Measurements from ENCODE around the gene DHX40.
"Not testable (repeated sequence)": the region's sequence is repeated elsewhere in the genome, so short reads cannot be mapped to it uniquely, and the experiment has no call there.

Gene DHX40

GRCh38 chr17:59651346-59651745 lies 85.9 kb downstream of the DHX40 start:
- peaks cover 95% of the 10 kb centered on the region for H3K36me3 ChIP-seq (ENCODE audit: insufficient read depth, low read length)
- H3K27me3 ChIP-seq (ENCODE audit: insufficient read depth, low read length) = no peaks in the 10 kb centered on the region
- no peaks in the 10 kb centered on the region for H4K20me1 ChIP-seq (ENCODE audit: insufficient read depth, low read length)
- no peak overlapping the region for H3K4me2 ChIP-seq (ENCODE audit: low read length)
- H3K9me3 ChIP-seq (ENCODE audit: low read length) = 0 out of 2 replicates have a peak, but pooled peaks cover 3% of the 10 kb centered on the region
- H3K9ac ChIP-seq (ENCODE audit: low read length) = no peak overlapping the region
- H2AFZ ChIP-seq (ENCODE audit: low read length) = no peak overlapping the region
- H3K79me2 ChIP-seq (ENCODE audit: insufficient read depth, low read length) = peaks cover 9% of the 10 kb centered on the region
- no peaks in the 10 kb centered on the region for H3K4me1 ChIP-seq (ENCODE audit: insufficient read depth, low read length, severe bottlenecking)
- no peak overlapping the region for H3K27ac ChIP-seq (ENCODE audit: low read depth, low read length, poor library complexity, severe bottlenecking)
- H3K4me3 ChIP-seq (ENCODE audit: low read depth, low read length, poor library complexity, severe bottlenecking) = no peak overlapping the region
- TF ChIP-seq, protein P1, sequence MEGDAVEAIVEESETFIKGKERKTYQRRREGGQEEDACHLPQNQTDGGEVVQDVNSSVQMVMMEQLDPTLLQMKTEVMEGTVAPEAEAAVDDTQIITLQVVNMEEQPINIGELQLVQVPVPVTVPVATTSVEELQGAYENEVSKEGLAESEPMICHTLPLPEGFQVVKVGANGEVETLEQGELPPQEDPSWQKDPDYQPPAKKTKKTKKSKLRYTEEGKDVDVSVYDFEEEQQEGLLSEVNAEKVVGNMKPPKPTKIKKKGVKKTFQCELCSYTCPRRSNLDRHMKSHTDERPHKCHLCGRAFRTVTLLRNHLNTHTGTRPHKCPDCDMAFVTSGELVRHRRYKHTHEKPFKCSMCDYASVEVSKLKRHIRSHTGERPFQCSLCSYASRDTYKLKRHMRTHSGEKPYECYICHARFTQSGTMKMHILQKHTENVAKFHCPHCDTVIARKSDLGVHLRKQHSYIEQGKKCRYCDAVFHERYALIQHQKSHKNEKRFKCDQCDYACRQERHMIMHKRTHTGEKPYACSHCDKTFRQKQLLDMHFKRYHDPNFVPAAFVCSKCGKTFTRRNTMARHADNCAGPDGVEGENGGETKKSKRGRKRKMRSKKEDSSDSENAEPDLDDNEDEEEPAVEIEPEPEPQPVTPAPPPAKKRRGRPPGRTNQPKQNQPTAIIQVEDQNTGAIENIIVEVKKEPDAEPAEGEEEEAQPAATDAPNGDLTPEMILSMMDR (IDR thresholded peaks at IDR 0.05; ENCODE audit: low read length) = no peak
- TF ChIP-seq EZH2 (IDR thresholded peaks at IDR 0.05; ENCODE audit: borderline replicate concordance, low read length) = no peak
- H3K9me2 ChIP-seq (ENCODE audit: low read depth, low read length) = no peaks in the 10 kb centered on the region
- no peaks in the 10 kb centered on the region for H3F3A ChIP-seq (ENCODE audit: insufficient read depth, low read length)

- Histone ChIP-seq H3K4me1 (ENCODE audit: insufficient read depth, low read length, severe bottlenecking) (no peaks in the 10 kb centered on the region), H3K4me2 (ENCODE audit: low read length) (no peak overlapping the region), H3K4me3 (ENCODE audit: low read depth, low read length, poor library complexity, severe bottlenecking) (no peak overlapping the region), H3K27ac (ENCODE audit: low read depth, low read length, poor library complexity, severe bottlenecking) (no peak overlapping the region), H3K79me2 (ENCODE audit: insufficient read depth, low read length) (peaks cover 8% of the 10 kb centered on the region), H3K9me2 (ENCODE audit: low read depth, low read length) (no peaks in the 10 kb centered on the region), H4K20me1 (ENCODE audit: insufficient read depth, low read length) (no peaks in the 10 kb centered on the region), H3K9ac (ENCODE audit: low read length) (no peak overlapping the region), H3K9me3 (ENCODE audit: low read length) (0 out of 2 replicates have a peak, but pooled peaks cover 3% of the 10 kb centered on the region), H3F3A (ENCODE audit: insufficient read depth, low read length) (no peaks in the 10 kb centered on the region), H2AFZ (ENCODE audit: low read length) (no peak overlapping the region), H3K36me3 (ENCODE audit: insufficient read depth, low read length) (peaks cover 94% of the 10 kb centered on the region), H3K27me3 (ENCODE audit: insufficient read depth, low read length) (no peaks in the 10 kb centered on the region)
- TF ChIP-seq, protein P1 (IDR thresholded peaks at IDR 0.05; ENCODE audit: low read length) = no peak
- no peak for TF ChIP-seq EZH2 (IDR thresholded peaks at IDR 0.05; ENCODE audit: borderline replicate concordance, low read length)
Measured at GRCh38 chr17:59652119-59652518, 86.7 kb downstream of the DHX40 start.

- not testable (repeated sequence) for H2AFZ ChIP-seq (ENCODE audit: low read length); H3K27ac ChIP-seq (ENCODE audit: low read depth, low read length, poor library complexity, severe bottlenecking); H3K27me3 ChIP-seq (ENCODE audit: insufficient read depth, low read length); H4K20me1 ChIP-seq (ENCODE audit: insufficient read depth, low read length); H3K4me1 ChIP-seq (ENCODE audit: insufficient read depth, low read length, severe bottlenecking); H3K4me2 ChIP-seq (ENCODE audit: low read length); H3K9me3 ChIP-seq (ENCODE audit: low read length); H3F3A ChIP-seq (ENCODE audit: insufficient read depth, low read length); H3K9me2 ChIP-seq (ENCODE audit: low read depth, low read length); H3K4me3 ChIP-seq (ENCODE audit: low read depth, low read length, poor library complexity, severe bottlenecking); H3K9ac ChIP-seq (ENCODE audit: low read length); H3K79me2 ChIP-seq (ENCODE audit: insufficient read depth, low read length)
- H3K36me3 ChIP-seq (ENCODE audit: insufficient read depth, low read length) = peaks cover 89% of the 10 kb centered on the region
Measured at GRCh38 chr17:59656624-59657023, 91.2 kb downstream of the DHX40 start.
